ENCODE results near the gene POM121L2.

- TF ChIP-seq POLR2A (IDR thresholded peaks at IDR 0.05; ENCODE audit: low read depth, low read length) (no peak), CTCF (IDR thresholded peaks at IDR 0.05 in 2 of 3, conservative IDR thresholded peaks at IDR 0.05 in 1 of 3; ENCODE audit: control insufficient read depth in 2 of 3, extremely low read depth in 1 of 3, insufficient read depth in 1 of 3, low read depth in 3 of 3, low read length in 3 of 3) (no peak), TAF1 (IDR thresholded peaks at IDR 0.05; ENCODE audit: borderline replicate concordance, low read depth, low read length) (no peak), SREBF2 (IDR thresholded peaks at IDR 0.05; ENCODE audit: low read length) (no peak), MTA3 (IDR thresholded peaks at IDR 0.05; ENCODE audit: borderline replicate concordance, low read length) (no peak), CHD2 (IDR thresholded peaks at IDR 0.05; ENCODE audit: borderline replicate concordance, low read depth, low read length) (no peak), EED (IDR thresholded peaks at IDR 0.05; ENCODE audit: low read depth) (no peak), ZZZ3 (IDR thresholded peaks at IDR 0.05; ENCODE audit: control insufficient read depth, insufficient read length, low read depth) (no peak)
Measured at GRCh38 chr6:27267857-27268434, 44.1 kb downstream of the POM121L2 start.

Measured in GM12878 (cell line).